ENCODE data around the gene RTP3.

The RTP3 gene

GRCh38 chr3:46503200-46503874, 5.6 kb downstream of the RTP3 start:
- in situ Hi-C loops (cut with HindIII; ENCODE audit: low sequenced_read_pairs) = no loop called here
- no peak for DNase-seq (ENCODE audit: low read depth)
- no peak overlapping the region for H3K4me3 ChIP-seq (ENCODE audit: low read depth, low read length)
- no peak for TF ChIP-seq CTCF (IDR thresholded peaks at IDR 0.05; ENCODE audit: low read depth, low read length, missing control alignments)

GRCh38 chr3:46504789-46505188, 7.0 kb downstream of the RTP3 start:
- no peak for TF ChIP-seq CTCF (IDR thresholded peaks at IDR 0.05; ENCODE audit: low read depth, low read length, missing control alignments)
- H3K4me3 ChIP-seq (ENCODE audit: low read depth, low read length) = no peak overlapping the region
- DNase-seq (ENCODE audit: low read depth) = no peak
- in situ Hi-C loops (cut with HindIII; ENCODE audit: low sequenced_read_pairs) = no loop called here

GRCh38 chr3:46505953-46506352, 8.2 kb downstream of the RTP3 start:
- H3K4me3 ChIP-seq (ENCODE audit: low read depth, low read length) = no peak overlapping the region
- in situ Hi-C loops (cut with HindIII; ENCODE audit: low sequenced_read_pairs) = no loop called here
- TF ChIP-seq CTCF (IDR thresholded peaks at IDR 0.05; ENCODE audit: low read depth, low read length, missing control alignments) = no peak
- no peak for DNase-seq (ENCODE audit: low read depth)

GRCh38 chr3:46506526-46506925, 8.8 kb downstream of the RTP3 start:
- H3K4me3 ChIP-seq (ENCODE audit: low read depth, low read length) = no peak overlapping the region
- TF ChIP-seq CTCF (IDR thresholded peaks at IDR 0.05; ENCODE audit: low read depth, low read length, missing control alignments) = no peak
- in situ Hi-C loops (cut with HindIII; ENCODE audit: low sequenced_read_pairs) = no loop called here
- DNase-seq (ENCODE audit: low read depth) = no peak

- H3K4me3 ChIP-seq (ENCODE audit: low read depth, low read length) = no peak overlapping the region
- DNase-seq (ENCODE audit: low read depth) = no peak
- in situ Hi-C loops (cut with HindIII; ENCODE audit: low sequenced_read_pairs) = no loop called here
- TF ChIP-seq CTCF (IDR thresholded peaks at IDR 0.05; ENCODE audit: low read depth, low read length, missing control alignments) = no peak
Measured at GRCh38 chr3:46508850-46509591, 11.2 kb downstream of the RTP3 start.

- in situ Hi-C loops (cut with HindIII; ENCODE audit: low sequenced_read_pairs) = loop anchor here (5.0 kb wide), 1 partner anchor 98 kb away; no protein-coding TSS in a partner anchor
- H3K4me3 ChIP-seq (ENCODE audit: low read depth, low read length) = no peak overlapping the region
- DNase-seq (ENCODE audit: low read depth) = no peak
- TF ChIP-seq CTCF (IDR thresholded peaks at IDR 0.05; ENCODE audit: low read depth, low read length, missing control alignments) = no peak
Measured at GRCh38 chr3:46509661-46510187, 11.9 kb downstream of the RTP3 start.

Data from astrocyte of the cerebellum (primary cell).